ENCODE data around the gene SLC6A4. TPM values are rescaled to one million over a fixed set of nuclear protein-coding genes. Genes with fewer than 3 reads are reported as not detected.

The SLC6A4 gene
- total RNA-seq, 1 experiment from 2014 or later, result 0.30 TPM

DNA sequence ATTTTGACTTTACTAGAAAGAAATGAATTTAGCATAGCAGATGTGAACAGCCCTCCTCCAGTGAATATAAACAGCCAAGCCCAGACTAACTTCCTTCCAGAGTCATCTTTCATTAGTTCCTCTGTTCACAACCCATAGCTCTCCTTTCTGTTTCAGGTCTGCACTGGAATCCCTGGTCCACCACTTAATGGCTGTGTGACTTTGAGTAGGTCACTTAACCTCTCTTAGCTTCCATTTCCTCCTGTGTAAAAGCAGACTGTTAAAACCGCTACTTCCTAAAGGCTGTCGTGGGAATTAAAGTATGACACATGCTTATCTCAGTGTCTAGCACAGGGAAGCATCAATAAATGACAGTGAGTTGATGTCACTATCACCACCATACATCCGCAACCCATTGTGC, 7.5 kb downstream of the SLC6A4 start:
- H3K4me2 ChIP-seq (ENCODE audit: low read length), result no peak overlapping the region
- intact Hi-C loops (cut with micrococcal nuclease), result no loop called here
- no peak for DNase-seq (ENCODE audit: low read depth, low spot score)
- ChIA-PET RAD21 (ENCODE audit: low non-redundant PET in 1 of 2, low total read pairs in 2 of 2, uncharacterized antibody in 2 of 2, unreplicated experiment in 2 of 2) (no interaction called here), CTCF (no interaction called here), POLR2A (no interaction called here)
- H3K36me3 ChIP-seq (ENCODE audit: control insufficient read depth in 1 of 2, insufficient read depth in 2 of 2, low read length in 2 of 2), result no peaks in the 10 kb centered on the region
- TF ChIP-seq SRF (IDR thresholded peaks at IDR 0.05; ENCODE audit: low read depth) (no peak), POLR2AphosphoS5 (IDR thresholded peaks at IDR 0.05; ENCODE audit: low read depth, low read length) (no peak), SIN3A (IDR thresholded peaks at IDR 0.05; ENCODE audit: low read depth) (no peak), POLR2A (IDR thresholded peaks at IDR 0.05; ENCODE audit: borderline replicate concordance, extremely low read depth, insufficient read depth, insufficient read length) (no peak), SP1 (IDR thresholded peaks at IDR 0.05; ENCODE audit: low read depth) (no peak), TCF7L2 (IDR thresholded peaks at IDR 0.05; ENCODE audit: borderline replicate concordance, extremely low read depth, insufficient read depth, insufficient read length) (no peak), FOSL1 (IDR thresholded peaks at IDR 0.05; ENCODE audit: low read depth) (no peak), CBX3 (IDR thresholded peaks at IDR 0.05; ENCODE audit: low read depth) (no peak), EGR1 (IDR thresholded peaks at IDR 0.05; ENCODE audit: low read depth) (no peak)
- TF ChIP-seq, protein P1, sequence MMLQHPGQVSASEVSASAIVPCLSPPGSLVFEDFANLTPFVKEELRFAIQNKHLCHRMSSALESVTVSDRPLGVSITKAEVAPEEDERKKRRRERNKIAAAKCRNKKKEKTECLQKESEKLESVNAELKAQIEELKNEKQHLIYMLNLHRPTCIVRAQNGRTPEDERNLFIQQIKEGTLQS (IDR thresholded peaks at IDR 0.05), result no peak
- TF ChIP-seq, protein P2, sequence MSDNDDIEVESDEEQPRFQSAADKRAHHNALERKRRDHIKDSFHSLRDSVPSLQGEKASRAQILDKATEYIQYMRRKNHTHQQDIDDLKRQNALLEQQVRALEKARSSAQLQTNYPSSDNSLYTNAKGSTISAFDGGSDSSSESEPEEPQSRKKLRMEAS (IDR thresholded peaks at IDR 0.05), result no peak
- TF ChIP-seq, protein P3, sequence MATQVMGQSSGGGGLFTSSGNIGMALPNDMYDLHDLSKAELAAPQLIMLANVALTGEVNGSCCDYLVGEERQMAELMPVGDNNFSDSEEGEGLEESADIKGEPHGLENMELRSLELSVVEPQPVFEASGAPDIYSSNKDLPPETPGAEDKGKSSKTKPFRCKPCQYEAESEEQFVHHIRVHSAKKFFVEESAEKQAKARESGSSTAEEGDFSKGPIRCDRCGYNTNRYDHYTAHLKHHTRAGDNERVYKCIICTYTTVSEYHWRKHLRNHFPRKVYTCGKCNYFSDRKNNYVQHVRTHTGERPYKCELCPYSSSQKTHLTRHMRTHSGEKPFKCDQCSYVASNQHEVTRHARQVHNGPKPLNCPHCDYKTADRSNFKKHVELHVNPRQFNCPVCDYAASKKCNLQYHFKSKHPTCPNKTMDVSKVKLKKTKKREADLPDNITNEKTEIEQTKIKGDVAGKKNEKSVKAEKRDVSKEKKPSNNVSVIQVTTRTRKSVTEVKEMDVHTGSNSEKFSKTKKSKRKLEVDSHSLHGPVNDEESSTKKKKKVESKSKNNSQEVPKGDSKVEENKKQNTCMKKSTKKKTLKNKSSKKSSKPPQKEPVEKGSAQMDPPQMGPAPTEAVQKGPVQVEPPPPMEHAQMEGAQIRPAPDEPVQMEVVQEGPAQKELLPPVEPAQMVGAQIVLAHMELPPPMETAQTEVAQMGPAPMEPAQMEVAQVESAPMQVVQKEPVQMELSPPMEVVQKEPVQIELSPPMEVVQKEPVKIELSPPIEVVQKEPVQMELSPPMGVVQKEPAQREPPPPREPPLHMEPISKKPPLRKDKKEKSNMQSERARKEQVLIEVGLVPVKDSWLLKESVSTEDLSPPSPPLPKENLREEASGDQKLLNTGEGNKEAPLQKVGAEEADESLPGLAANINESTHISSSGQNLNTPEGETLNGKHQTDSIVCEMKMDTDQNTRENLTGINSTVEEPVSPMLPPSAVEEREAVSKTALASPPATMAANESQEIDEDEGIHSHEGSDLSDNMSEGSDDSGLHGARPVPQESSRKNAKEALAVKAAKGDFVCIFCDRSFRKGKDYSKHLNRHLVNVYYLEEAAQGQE (IDR thresholded peaks at IDR 0.05; ENCODE audit: low read depth), result no peak
- TF ChIP-seq, protein P4, sequence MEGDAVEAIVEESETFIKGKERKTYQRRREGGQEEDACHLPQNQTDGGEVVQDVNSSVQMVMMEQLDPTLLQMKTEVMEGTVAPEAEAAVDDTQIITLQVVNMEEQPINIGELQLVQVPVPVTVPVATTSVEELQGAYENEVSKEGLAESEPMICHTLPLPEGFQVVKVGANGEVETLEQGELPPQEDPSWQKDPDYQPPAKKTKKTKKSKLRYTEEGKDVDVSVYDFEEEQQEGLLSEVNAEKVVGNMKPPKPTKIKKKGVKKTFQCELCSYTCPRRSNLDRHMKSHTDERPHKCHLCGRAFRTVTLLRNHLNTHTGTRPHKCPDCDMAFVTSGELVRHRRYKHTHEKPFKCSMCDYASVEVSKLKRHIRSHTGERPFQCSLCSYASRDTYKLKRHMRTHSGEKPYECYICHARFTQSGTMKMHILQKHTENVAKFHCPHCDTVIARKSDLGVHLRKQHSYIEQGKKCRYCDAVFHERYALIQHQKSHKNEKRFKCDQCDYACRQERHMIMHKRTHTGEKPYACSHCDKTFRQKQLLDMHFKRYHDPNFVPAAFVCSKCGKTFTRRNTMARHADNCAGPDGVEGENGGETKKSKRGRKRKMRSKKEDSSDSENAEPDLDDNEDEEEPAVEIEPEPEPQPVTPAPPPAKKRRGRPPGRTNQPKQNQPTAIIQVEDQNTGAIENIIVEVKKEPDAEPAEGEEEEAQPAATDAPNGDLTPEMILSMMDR (IDR thresholded peaks at IDR 0.05 in 2 of 3, conservative IDR thresholded peaks at IDR 0.05 in 1 of 3; ENCODE audit: borderline replicate concordance in 1 of 3, insufficient read depth in 1 of 3, low read depth in 2 of 3, low read length in 2 of 3), result no peak
- no peak for ATAC-seq
- H3K9ac ChIP-seq (ENCODE audit: low read length), result no peak overlapping the region
- H2AFZ ChIP-seq (ENCODE audit: low read depth, low read length, poor library complexity, severe bottlenecking), result no peak overlapping the region
- H3K27me3 ChIP-seq (ENCODE audit: insufficient read depth, low read length), result peaks cover 14% of the 10 kb centered on the region; the same call in 1 of the 2 replicates
- H3K9me2 ChIP-seq (ENCODE audit: insufficient read depth), result no peaks in the 10 kb centered on the region
- no TSS peak for BruUV-seq (replicated peaks)
- no peak overlapping the region for H3K27ac ChIP-seq (ENCODE audit: low read depth, low read length)
- no peaks in the 10 kb centered on the region for H4K20me1 ChIP-seq (ENCODE audit: insufficient read depth)
- H3K4me3 ChIP-seq (replicated peaks in 1 of 2; ENCODE audit: low read depth in 1 of 2, low read length in 2 of 2), result no peak overlapping the region
- H3K9me3 ChIP-seq (ENCODE audit: control insufficient read depth in 1 of 2, insufficient read depth in 1 of 2, low read depth in 1 of 2, low read length in 2 of 2), result no peaks in the 10 kb centered on the region
- H3K4me1 ChIP-seq (ENCODE audit: control insufficient read depth in 1 of 2, insufficient read depth in 2 of 2, low read length in 2 of 2), result peaks cover 0 to 4% of the 10 kb centered on the region in 2 experiments; a peak in 1 of 4 replicates
- H3K79me2 ChIP-seq (ENCODE audit: insufficient read depth, low read length), result no peaks in the 10 kb centered on the region
